Esophagus squamous epithelium (tissue), 5 donors: ENCODE measurements around the gene HPF1. TPM values are rescaled to one million over a fixed set of nuclear protein-coding genes. Genes with fewer than 3 reads are reported as not detected.
"Not testable (repeated sequence)": the region's sequence is repeated elsewhere in the genome, so short reads cannot be mapped to it uniquely, and the experiment has no call there.

Experiments used
- DNase-seq: peaks from one replicate; lab custom pipeline; 2025; lab: John Stamatoyannopoulos, UW
- H3K27ac ChIP-seq, 4 donors: fragments of 200-600 bp; sonication (generic); one replicate each; pipeline ENCODE4 v1.5.1; 2016 to 2019; ENCODE audit warnings: mild to moderate bottlenecking in 1 of 4
- H3K27me3 ChIP-seq, 4 donors: fragments of 200-600 bp; sonication (generic); 1 replicate in 3 of 4; 2 replicates in 1 of 4; pipeline versions ENCODE4 v1.5.1 to v1.6.0; 2017 to 2021; ENCODE audit warnings: antibody characterized with exemption in 1 of 4
- H3K36me3 ChIP-seq, 3 donors: fragments of 200-600 bp; sonication (generic); one replicate each; pipeline ENCODE4 v1.5.1; 2016 to 2019
- H3K4me1 ChIP-seq, 3 donors: fragments of 200-600 bp; sonication (generic); one replicate each; pipeline ENCODE4 v1.5.1; 2017 to 2019
- H3K4me3 ChIP-seq, 4 donors: fragments of 200-600 bp; sonication (generic); 1 replicate in 3 of 4; 2 replicates in 1 of 4; pipeline ENCODE4 v1.5.1; 2016 to 2019; ENCODE audit warnings: mild to moderate bottlenecking in 2 of 4, moderate library complexity in 1 of 4
- H3K9me3 ChIP-seq, 3 donors: fragments of 200-600 bp; sonication (generic); one replicate each; pipeline ENCODE4 v1.5.1; 2016 to 2019
- CTCF ChIP-seq, 6 experiments: fragments of 450-650 bp in 4 of 6; fragments of 200-600 bp in 2 of 6; sonication (generic) in 2 of 6; IDR thresholded peaks; one replicate each; pipeline ENCODE4 v1.5.1; 2016 to 2019; ENCODE audit warnings: antibody characterized with exemption in 6 of 6, mild to moderate bottlenecking in 4 of 6, moderate library complexity in 4 of 6
- POLR2A ChIP-seq, 4 donors: fragments of 450-650 bp; IDR thresholded peaks; one replicate each; pipeline ENCODE4 v1.6.1; 2017; ENCODE audit warnings: antibody characterized with exemption in 4 of 4, mild to moderate bottlenecking in 4 of 4, moderate library complexity in 3 of 4
- WGBS, 2 donors: methylation state at CpG; one replicate each; pipeline ENCODE4 v1.1.5; 2018; 5-methylcytosine and 5-hydroxymethylcytosine counted together
- intact Hi-C: fragments of 100-400 bp; cut with DNase I; formaldehyde crosslinking; loops from one replicate; pipeline ENCODE4 v1.15.0; 2022
- total RNA-seq, 4 donors: library from RNA; depleted of rRNA; stranded (reverse); fragments of >200 nt; gene quantifications; one replicate each; pipeline ENCODE4 v1.1.0, GENCODE V29; 2016
- donor health status: DM: yes; HTN: yes; CAD: no.

The HPF1 gene
- total RNA-seq, 4 donors from 2014 or later = 11.1 to 40.9 (median 17.1) TPM

GRCh38 chr4:169774466-169775445, 17.0 kb upstream of the HPF1 start:
- no peak for DNase-seq
- Histone ChIP-seq H3K4me3 (peak overlapping the region in 3 of 4 donors; percentile 15 to 51 (median 29)), H3K36me3 (no peaks in the 10 kb centered on the region), H3K27me3 (peaks cover 0 to 31% (median 7%) of the 10 kb centered on the region in 4 donors), H3K27ac (no peak overlapping the region), H3K9me3 (no peaks in the 10 kb centered on the region), H3K4me1 (peaks cover 0 to 10% (median 8%) of the 10 kb centered on the region in 3 donors)
- intact Hi-C loops = no loop called here
- no peak for TF ChIP-seq POLR2A (IDR thresholded peaks at IDR 0.05)
- no peak for TF ChIP-seq CTCF (IDR thresholded peaks at IDR 0.05)
- 26 to 35% methylated on average over 30 to 44 of the region's 58 CpGs for WGBS, 2 donors

DNA sequence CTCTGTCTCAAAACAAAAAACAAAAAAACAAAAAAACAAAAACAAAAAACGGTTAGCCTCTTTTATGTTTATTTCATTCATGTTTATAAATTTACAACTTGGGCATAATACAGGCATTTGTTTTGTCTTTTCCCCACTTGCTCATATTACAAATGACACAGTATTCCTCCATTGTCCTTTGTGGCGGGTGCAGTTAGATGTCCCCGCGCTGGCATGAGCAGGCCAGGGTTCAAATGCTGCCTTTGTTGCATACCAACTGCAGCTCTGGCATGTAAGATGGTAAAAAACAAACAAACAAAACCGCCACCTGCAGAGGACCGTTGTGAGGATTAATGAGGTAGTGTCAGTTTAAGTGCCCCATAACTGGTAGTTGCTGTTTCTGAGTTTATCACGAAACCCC, 16.1 kb upstream of the HPF1 start:
- WGBS, 2 donors = 77 to 82% methylated on average over 7 of the region's 7 CpGs

GRCh38 chr4:169771556-169772080, 13.9 kb upstream of the HPF1 start:
- DNase-seq, H3K9me3 ChIP-seq, H3K4me1 ChIP-seq, H3K36me3 ChIP-seq, intact Hi-C loops, H3K4me3 ChIP-seq: not testable (repeated sequence)
- 80 to 83% methylated on average over 9 to 10 of the region's 11 CpGs for WGBS, 2 donors
- Histone ChIP-seq H3K27ac (peak overlapping the region in 1 of 4 donors; percentile 6), H3K27me3 (peaks cover 0 to 28% (median 7%) of the 10 kb centered on the region in 4 donors)

More for the DNA sequence above, 16.1 kb upstream of the HPF1 start:
- H3K4me3 ChIP-seq = no peak overlapping the region
- no peaks in the 10 kb centered on the region for H3K36me3 ChIP-seq
- intact Hi-C loops = no loop called here
- H3K4me1 ChIP-seq = peaks cover 0 to 10% (median 8%) of the 10 kb centered on the region in 3 donors
- peaks cover 0 to 31% (median 7%) of the 10 kb centered on the region in 4 donors for H3K27me3 ChIP-seq
- no peak for TF ChIP-seq CTCF (IDR thresholded peaks at IDR 0.05)
- no peak for TF ChIP-seq POLR2A (IDR thresholded peaks at IDR 0.05)
- H3K27ac ChIP-seq = no peak overlapping the region
- no peaks in the 10 kb centered on the region for H3K9me3 ChIP-seq
- no peak for DNase-seq

GRCh38 chr4:169770416-169770815, 12.7 kb upstream of the HPF1 start:
- H3K27ac ChIP-seq = peak overlapping the region in 1 of 4 donors; percentile 6
- H3K9me3 ChIP-seq = no peaks in the 10 kb centered on the region
- H3K36me3 ChIP-seq = no peaks in the 10 kb centered on the region
- TF ChIP-seq CTCF (IDR thresholded peaks at IDR 0.05) = no peak
- TF ChIP-seq POLR2A (IDR thresholded peaks at IDR 0.05) = no peak
- H3K27me3 ChIP-seq = peaks cover 0 to 16% (median 7%) of the 10 kb centered on the region in 4 donors
- intact Hi-C loops = no loop called here
- DNase-seq = no peak
- H3K4me1 ChIP-seq = peaks cover 0 to 10% (median 8%) of the 10 kb centered on the region in 3 donors
- no peak overlapping the region for H3K4me3 ChIP-seq

DNA sequence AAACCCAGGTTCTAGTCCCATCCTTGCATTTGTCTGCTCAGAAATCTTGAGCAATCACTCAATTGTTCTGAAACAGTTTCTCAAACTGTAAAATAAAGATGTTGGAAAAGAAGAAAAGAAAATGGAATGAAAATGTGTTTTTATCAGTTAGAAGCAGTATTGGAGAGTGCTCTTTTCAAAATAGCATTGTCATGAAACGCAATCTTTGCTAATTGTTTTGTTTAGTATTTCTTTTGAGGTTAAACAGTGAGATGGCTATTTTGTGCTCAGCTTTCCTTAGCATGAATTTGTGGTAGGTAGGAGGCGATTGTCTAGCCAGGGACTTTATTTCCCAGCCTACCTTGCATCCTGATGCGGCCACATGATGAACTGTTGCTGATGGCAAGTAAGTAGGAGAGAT, 10.6 kb upstream of the HPF1 start:
- intact Hi-C loops = no loop called here
- Histone ChIP-seq H3K4me3 (no peak overlapping the region), H3K4me1 (no peaks in the 10 kb centered on the region), H3K36me3 (no peaks in the 10 kb centered on the region), H3K27ac (no peak overlapping the region), H3K27me3 (no peaks in the 10 kb centered on the region), H3K9me3 (no peaks in the 10 kb centered on the region)
- TF ChIP-seq CTCF (IDR thresholded peaks at IDR 0.05) = no peak
- no peak for TF ChIP-seq POLR2A (IDR thresholded peaks at IDR 0.05)
- 79 to 88% methylated on average over 3 of the region's 3 CpGs for WGBS, 2 donors
- no peak for DNase-seq
